Esophagus muscularis mucosa (tissue), 4 donors: ENCODE measurements around the gene DSTN.

Source experiments
- EP300 ChIP-seq: sonication (generic); formaldehyde crosslinking; IDR thresholded peaks from one replicate; pipeline ENCODE4 v1.6.1; 2017; ENCODE audit warnings: antibody characterized with exemption
- POLR2A ChIP-seq: fragments of 450-650 bp; IDR thresholded peaks from one replicate; pipeline ENCODE4 v1.6.1; 2017; ENCODE audit warnings: antibody characterized with exemption, moderate library complexity, mild to moderate bottlenecking, low read depth
- TF ChIP-seq, protein P1 (sequence below), 3 experiments: fragments of 200-600 bp in 2 of 3; fragments of 450-650 bp in 1 of 3; sonication (generic) in 2 of 3; IDR thresholded peaks; one replicate each; pipeline ENCODE4 v1.5.1; 2017 to 2019; ENCODE audit warnings: antibody characterized with exemption in 3 of 3, mild to moderate bottlenecking in 2 of 3, moderate library complexity in 1 of 3

- no peak for TF ChIP-seq POLR2A
- TF ChIP-seq, protein P1, sequence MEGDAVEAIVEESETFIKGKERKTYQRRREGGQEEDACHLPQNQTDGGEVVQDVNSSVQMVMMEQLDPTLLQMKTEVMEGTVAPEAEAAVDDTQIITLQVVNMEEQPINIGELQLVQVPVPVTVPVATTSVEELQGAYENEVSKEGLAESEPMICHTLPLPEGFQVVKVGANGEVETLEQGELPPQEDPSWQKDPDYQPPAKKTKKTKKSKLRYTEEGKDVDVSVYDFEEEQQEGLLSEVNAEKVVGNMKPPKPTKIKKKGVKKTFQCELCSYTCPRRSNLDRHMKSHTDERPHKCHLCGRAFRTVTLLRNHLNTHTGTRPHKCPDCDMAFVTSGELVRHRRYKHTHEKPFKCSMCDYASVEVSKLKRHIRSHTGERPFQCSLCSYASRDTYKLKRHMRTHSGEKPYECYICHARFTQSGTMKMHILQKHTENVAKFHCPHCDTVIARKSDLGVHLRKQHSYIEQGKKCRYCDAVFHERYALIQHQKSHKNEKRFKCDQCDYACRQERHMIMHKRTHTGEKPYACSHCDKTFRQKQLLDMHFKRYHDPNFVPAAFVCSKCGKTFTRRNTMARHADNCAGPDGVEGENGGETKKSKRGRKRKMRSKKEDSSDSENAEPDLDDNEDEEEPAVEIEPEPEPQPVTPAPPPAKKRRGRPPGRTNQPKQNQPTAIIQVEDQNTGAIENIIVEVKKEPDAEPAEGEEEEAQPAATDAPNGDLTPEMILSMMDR (IDR thresholded peaks at IDR 0.05): no peak
- TF ChIP-seq EP300: no peak
Measured at GRCh38 chr20:17625246-17626051, 55.6 kb downstream of the DSTN start.
